A673 (cell line): ENCODE data around the gene CLCN5.

Source experiments
- EZH2 ChIP-seq: fragments of 200-600 bp; sonication (generic); IDR thresholded peaks from 2 replicates; pipeline ENCODE4 v1.6.1; 2017; ENCODE audit warnings: borderline replicate concordance, low read depth, mild to moderate bottlenecking, mixed read lengths, antibody characterized with exemption, low read length; ENCODE audit not compliant: poor library complexity, severe bottlenecking
- TF ChIP-seq, protein P1 (sequence below): fragments of 300-800, 200-600 bp; sonication (generic); conservative IDR thresholded peaks from 2 replicates; pipeline ENCODE4 v1.5.1; 2017; ENCODE audit warnings: low read depth, mild to moderate bottlenecking, antibody characterized with exemption, low read length, moderate library complexity, mixed read lengths

- TF ChIP-seq, protein P1, sequence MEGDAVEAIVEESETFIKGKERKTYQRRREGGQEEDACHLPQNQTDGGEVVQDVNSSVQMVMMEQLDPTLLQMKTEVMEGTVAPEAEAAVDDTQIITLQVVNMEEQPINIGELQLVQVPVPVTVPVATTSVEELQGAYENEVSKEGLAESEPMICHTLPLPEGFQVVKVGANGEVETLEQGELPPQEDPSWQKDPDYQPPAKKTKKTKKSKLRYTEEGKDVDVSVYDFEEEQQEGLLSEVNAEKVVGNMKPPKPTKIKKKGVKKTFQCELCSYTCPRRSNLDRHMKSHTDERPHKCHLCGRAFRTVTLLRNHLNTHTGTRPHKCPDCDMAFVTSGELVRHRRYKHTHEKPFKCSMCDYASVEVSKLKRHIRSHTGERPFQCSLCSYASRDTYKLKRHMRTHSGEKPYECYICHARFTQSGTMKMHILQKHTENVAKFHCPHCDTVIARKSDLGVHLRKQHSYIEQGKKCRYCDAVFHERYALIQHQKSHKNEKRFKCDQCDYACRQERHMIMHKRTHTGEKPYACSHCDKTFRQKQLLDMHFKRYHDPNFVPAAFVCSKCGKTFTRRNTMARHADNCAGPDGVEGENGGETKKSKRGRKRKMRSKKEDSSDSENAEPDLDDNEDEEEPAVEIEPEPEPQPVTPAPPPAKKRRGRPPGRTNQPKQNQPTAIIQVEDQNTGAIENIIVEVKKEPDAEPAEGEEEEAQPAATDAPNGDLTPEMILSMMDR = no peak
- no peak for TF ChIP-seq EZH2
Measured at GRCh38 chrX:49901048-49901447, 21.3 kb upstream of the CLCN5 start.
